Activated CD4-positive, alpha-beta T cell treated with anti-CD3 and anti-CD28 coated beads, Interleukin-2, Interleukin-6, amounts not matched to agents 100 ng/mL and 50 ng/mL, durations not matched to agents 16 hours and 8 hours (primary cell): Measurements from ENCODE around the gene FAM83F.

ENCODE experiments used
- DNase-seq: peaks from one replicate; pipeline ENCODE4 v3.0.0-alpha.2; 2020

FAM83F gene

DNA sequence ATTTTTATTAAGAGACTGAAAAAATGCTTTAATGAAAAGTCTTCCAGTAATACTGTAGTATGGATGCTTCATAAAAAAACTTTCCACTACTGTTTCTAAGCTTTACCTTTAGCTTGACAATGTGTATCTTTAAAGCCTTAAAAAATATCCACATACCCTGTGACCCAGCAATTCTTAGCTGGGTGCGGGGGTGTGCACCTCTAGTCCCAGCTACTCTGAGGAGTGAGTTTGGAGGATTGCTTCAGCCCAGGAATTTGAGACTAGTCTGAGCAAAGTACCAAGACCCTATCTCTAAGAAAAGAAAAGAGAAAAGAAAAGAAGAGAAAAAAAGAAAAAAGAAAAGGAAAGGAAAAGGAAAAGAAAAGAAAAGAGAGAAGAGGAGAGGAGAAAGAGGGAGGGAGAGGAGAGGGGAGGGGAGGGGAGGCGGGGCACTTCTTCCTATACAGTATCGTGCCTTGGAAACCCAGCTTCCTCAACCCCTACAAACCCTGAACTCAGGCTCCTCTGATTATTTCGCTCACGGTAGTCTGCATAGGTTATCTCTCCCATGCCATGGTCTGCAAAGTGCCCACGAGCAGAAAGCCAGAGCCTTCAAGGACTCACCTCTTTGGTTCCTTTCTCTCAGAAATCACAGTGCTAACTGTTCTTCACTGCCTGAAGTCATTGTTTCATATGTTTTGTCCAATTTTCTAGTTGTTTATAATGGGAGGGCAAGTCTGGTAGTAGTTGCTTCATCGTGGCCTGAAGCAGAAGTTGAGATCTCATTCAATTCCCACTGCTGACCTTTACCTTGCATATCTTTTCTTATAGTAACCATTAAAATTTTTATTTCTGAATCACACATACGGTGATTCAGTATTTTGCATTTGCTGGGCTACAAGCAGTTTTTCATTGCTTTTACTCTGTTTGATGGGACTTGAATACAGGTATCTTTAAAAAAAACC lies 82.2 kb downstream of the FAM83F start:
- no peak for DNase-seq

DNA sequence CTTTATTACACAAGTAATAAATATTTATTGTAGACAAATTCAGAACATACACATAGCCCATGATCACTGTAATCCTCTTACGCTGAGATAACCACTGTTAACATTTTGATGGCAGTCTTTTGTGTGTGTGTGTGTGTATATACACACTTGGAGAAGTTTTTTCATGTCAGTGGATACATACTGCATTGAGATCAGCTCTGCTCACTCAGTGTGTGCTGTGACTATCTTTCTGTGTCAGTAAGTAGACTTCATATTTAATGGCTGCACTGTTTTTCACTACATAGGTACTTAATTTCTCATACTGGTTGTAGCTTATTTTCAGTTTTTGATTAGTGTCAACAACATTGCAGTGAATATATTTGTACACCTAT lies 82.9 kb downstream of the FAM83F start:
- no peak for DNase-seq

DNA sequence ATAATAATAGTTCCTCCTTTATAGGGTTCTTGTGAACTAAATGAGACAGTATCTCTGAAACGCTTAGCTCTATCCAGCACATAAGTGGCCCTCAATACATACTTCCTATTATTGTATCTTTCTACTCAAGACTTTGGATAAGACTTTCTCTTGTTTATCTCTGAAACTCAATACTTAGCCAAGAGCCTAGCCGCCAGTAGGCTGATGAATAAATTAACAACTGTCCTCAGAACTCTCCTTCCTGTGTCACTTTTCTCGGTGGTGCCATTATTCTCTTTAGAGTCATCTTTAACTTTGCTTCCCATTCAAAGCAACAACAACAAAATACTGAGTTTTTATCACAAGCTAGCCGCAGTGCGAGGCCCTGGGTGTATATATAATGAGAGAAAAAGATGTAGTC lies 86.9 kb downstream of the FAM83F start:
- DNase-seq: no peak

DNA sequence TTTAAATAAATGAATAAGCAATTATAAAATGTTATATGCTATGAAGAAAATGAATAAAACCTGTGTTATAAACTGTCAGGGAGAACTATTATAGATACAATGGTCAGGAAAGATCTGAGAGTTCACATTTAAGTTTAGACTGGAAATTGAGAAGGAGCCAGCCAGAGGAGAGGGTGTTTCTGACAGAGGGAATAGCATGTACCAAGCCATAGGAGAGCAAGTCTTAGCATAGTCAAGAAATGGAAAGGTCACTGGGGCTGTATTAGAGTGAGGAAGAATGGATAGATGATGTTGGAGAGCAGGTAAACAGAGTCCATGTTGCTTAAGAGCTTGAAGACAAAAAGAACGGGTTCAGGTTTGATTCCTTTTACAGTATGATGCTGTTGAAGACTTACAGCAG lies 87.4 kb downstream of the FAM83F start:
- DNase-seq: no peak

DNA sequence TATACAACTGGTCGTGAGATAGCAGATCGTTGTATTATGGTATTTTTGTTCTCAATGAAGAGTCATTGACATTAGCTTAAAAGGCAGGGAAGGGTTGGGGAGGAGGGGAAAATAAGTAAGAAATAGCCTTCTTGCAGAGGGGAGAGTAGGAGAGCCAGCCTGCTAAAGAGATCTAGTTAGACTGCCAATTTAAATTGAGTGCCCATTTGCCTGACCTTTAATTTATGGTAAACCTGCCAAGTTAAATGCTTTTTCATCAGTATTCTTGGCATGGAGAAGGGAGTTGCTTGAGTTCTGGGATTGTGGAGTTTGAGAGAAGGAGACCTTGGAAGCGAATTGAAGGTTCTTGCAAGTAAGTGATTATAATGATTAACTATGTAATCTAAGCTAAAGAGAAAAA lies 89.0 kb downstream of the FAM83F start:
- no peak for DNase-seq

DNA sequence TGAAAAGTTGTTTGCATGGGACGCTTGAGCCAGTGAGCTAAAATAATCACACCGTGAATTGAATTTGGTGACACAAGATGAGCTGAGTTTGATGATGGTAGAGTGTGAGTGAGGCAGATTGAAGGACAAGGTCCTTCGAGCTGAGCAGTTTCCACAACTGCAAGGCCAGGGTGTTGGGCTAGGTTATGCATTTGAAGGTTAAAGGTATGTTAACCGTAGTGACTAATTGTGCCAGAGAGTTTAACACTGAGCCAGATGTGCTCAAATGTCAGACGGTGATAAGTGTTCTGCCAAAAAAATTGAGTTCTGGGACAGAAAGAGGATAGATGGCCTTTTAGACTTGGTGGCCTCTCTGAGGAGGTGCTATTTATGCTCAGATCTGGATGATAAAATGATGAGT lies 89.5 kb downstream of the FAM83F start:
- no peak for DNase-seq

DNA sequence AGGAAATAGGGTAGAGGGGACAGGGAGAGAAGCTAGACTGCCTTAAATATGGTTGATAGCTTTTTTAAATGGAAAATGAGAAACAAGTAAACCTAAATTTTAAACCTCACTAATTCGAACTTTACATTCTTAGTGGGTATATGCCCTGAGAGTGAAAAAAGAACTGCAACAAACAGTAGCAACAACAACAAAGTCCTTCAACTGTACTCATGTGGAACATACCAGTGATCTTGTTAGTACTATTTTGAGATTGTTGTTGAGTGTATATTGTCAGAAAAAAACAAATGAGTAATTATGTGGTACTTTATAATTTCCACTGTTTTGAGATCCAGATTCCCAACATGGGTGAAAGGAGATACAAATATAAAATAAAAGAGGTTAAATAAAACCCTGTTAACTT lies 94.1 kb downstream of the FAM83F start:
- no peak for DNase-seq
